HepG2 (cell line): Measurements from ENCODE around the gene SUPT4H1. TPM values are rescaled to one million over a fixed set of nuclear protein-coding genes. Genes with fewer than 3 reads are reported as not detected.

ENCODE experiments used
- ADNP ChIP-seq: sonication (generic); formaldehyde crosslinking; IDR thresholded peaks from 2 replicates; pipeline ENCODE4 v1.4.0; 2020; ENCODE audit warnings: missing genetic modification reagents
- AKNA ChIP-seq: sonication (generic); formaldehyde crosslinking; IDR thresholded peaks from 2 replicates; pipeline ENCODE4 v1.4.0; 2020; ENCODE audit warnings: missing genetic modification reagents, borderline replicate concordance
- BCL6 ChIP-seq: IDR thresholded peaks from 2 replicates; pipeline ENCODE4 v1.6.1; 2016; ENCODE audit warnings: missing genetic modification reagents, missing compliant biosample characterization
- BHLHE40 ChIP-seq: IDR thresholded peaks from 2 replicates; pipeline ENCODE4 v1.6.1; 2011; ENCODE audit warnings: low read length, improper control_type of control experiment
- E2F5 ChIP-seq: sonication (generic); formaldehyde crosslinking; conservative IDR thresholded peaks from 2 replicates; pipeline ENCODE4 v1.4.0; 2020; ENCODE audit warnings: missing genetic modification reagents
- NFATC3 ChIP-seq: sonication (generic); formaldehyde crosslinking; IDR thresholded peaks from 2 replicates; pipeline ENCODE4 v1.5.1; 2020; ENCODE audit warnings: mild to moderate bottlenecking, missing genetic modification reagents
- PATZ1 ChIP-seq: sonication (generic); formaldehyde crosslinking; IDR thresholded peaks from 2 replicates; pipeline ENCODE4 v1.4.0; 2020; ENCODE audit warnings: missing genetic modification reagents
- SALL1 ChIP-seq: sonication (generic); formaldehyde crosslinking; IDR thresholded peaks from 2 replicates; pipeline ENCODE4 v1.8.0; 2022; ENCODE audit warnings: mild to moderate bottlenecking, missing genetic modification reagents
- SP4 ChIP-seq: sonication (generic); formaldehyde crosslinking; IDR thresholded peaks from 2 replicates; pipeline ENCODE4 v1.8.1; 2023; ENCODE audit warnings: mild to moderate bottlenecking, missing genetic modification reagents
- TBX3 ChIP-seq: fragments of 450-650 bp; IDR thresholded peaks from 2 replicates; pipeline ENCODE4 v1.6.1; 2017; ENCODE audit warnings: antibody characterized with exemption, mild to moderate bottlenecking, inconsistent platforms, borderline replicate concordance
- ZHX1 ChIP-seq: sonication (generic); formaldehyde crosslinking; IDR thresholded peaks from 2 replicates; pipeline ENCODE4 v1.8.1; 2022; ENCODE audit warnings: low read depth, mild to moderate bottlenecking, missing genetic modification reagents
- ZNF160 ChIP-seq: sonication (generic); formaldehyde crosslinking; IDR thresholded peaks from 2 replicates; pipeline ENCODE4 v1.8.0; 2022; ENCODE audit warnings: mild to moderate bottlenecking, inconsistent platforms, missing genetic modification reagents
- ZNF512 ChIP-seq: sonication (generic); formaldehyde crosslinking; IDR thresholded peaks from 2 replicates; pipeline ENCODE4 v1.4.0; 2020; ENCODE audit warnings: mild to moderate bottlenecking, missing genetic modification reagents
- ZNF558 ChIP-seq: sonication (generic); formaldehyde crosslinking; IDR thresholded peaks from 2 replicates; pipeline ENCODE4 v1.9.0; 2022; ENCODE audit warnings: mild to moderate bottlenecking, missing genetic modification reagents, borderline replicate concordance
- ZNF616 ChIP-seq: sonication (generic); formaldehyde crosslinking; IDR thresholded peaks from 2 replicates; pipeline ENCODE4 v1.5.0; 2020; ENCODE audit warnings: low read depth, mild to moderate bottlenecking, missing genetic modification reagents
- ZNF652 ChIP-seq: IDR thresholded peaks from 2 replicates; pipeline ENCODE4 v1.6.1; 2016; ENCODE audit warnings: low read depth, borderline replicate concordance
- ZNF788 ChIP-seq: sonication (generic); formaldehyde crosslinking; IDR thresholded peaks from 2 replicates; pipeline ENCODE4 v1.5.0; 2020; ENCODE audit warnings: mild to moderate bottlenecking, missing genetic modification reagents, borderline replicate concordance
- polyA plus RNA-seq, 8 experiments: library from polyadenylated mRNA; depleted of rRNA in 3 of 8; stranded (reverse) in 7 of 8; unstranded in 1 of 8; fragments of >200 nt; fragmentation: Illumina TruSeq in 4 of 8; extraction: Trizol in 4 of 8; gene quantifications; 2 replicates each; pipeline versions ENCODE4 v1.2.1 to v1.2.3, GENCODE V29; 2011 to 2016; ENCODE audit warnings: low read depth in 4 of 8, missing spikeins in 1 of 8, mixed read lengths in 1 of 8; ENCODE audit not compliant: insufficient read depth in 1 of 8
- total RNA-seq, 5 experiments: library from RNA; depleted of rRNA; stranded (reverse); fragments of >200 nt; fragmentation: Illumina TruSeq; extraction: Trizol; gene quantifications; 2 replicates each; pipeline ENCODE4 v1.2.3, GENCODE V29; 2016; ENCODE audit warnings: low read depth in 1 of 5

Gene SUPT4H1
- total and polyA plus RNA-seq, 2 of the 13 experiments (the other 11 are each of a cell fraction or from before 2014, with no cell fraction given) = 155 to 244 TPM

GRCh38 chr17:58382872-58383242 lies 30.9 kb upstream of the SUPT4H1 start (continued):
- TF ChIP-seq PATZ1 = 0 out of 2 replicates have a peak, but pooled peaks have one; percentile 7
- no peak for TF ChIP-seq TBX3
- TF ChIP-seq NFATC3 (CRISPR knock-in tag) = no peak
- TF ChIP-seq AKNA (CRISPR knock-in tag) = no peak
- TF ChIP-seq ZNF652 = no peak
- TF ChIP-seq ZNF788 (CRISPR knock-in tag) = no peak
- TF ChIP-seq BHLHE40 = no peak
- TF ChIP-seq ZNF160 (CRISPR knock-in tag) = 0 out of 2 replicates have a peak, but pooled peaks have one; percentile 15
- TF ChIP-seq SP4 (CRISPR knock-in tag) = no peak
- TF ChIP-seq BCL6 (CRISPR knock-in tag) = no peak
- TF ChIP-seq ZHX1 (CRISPR knock-in tag) = no peak
- no peak for TF ChIP-seq ZNF512
- TF ChIP-seq SALL1 (CRISPR knock-in tag) = no peak
- TF ChIP-seq E2F5 (CRISPR knock-in tag) = no peak
- no peak for TF ChIP-seq ZNF558 (CRISPR knock-in tag)
- TF ChIP-seq ZNF616 = no peak
- no peak for TF ChIP-seq ADNP (CRISPR knock-in tag)
